ENCODE data around the gene F13B.
"Not testable (repeated sequence)": the region's sequence is repeated elsewhere in the genome, so short reads cannot be mapped to it uniquely, and the experiment has no call there.

F13B gene

GRCh38 chr1:197066719-197067456 is at the start of gene F13B:
TSS of gene F13B (minus strand) at chr1:197067260. CDS start at chr1:197067223, 37 bp downstream.
- DNase-seq, result no peak

GRCh38 chr1:197116156-197116555 is 49.1 kb upstream of the F13B start:
- no peak for DNase-seq

GRCh38 chr1:197106869-197107268 is 39.8 kb upstream of the F13B start:
- DNase-seq, result no peak

GRCh38 chr1:197103300-197103699 is 36.2 kb upstream of the F13B start:
- no peak for DNase-seq

GRCh38 chr1:197101978-197102377 is 34.9 kb upstream of the F13B start:
- no peak for DNase-seq

- DNase-seq, result no peak
These were observed 33.6 kb upstream of the F13B start for GRCh38 chr1:197100677-197101076.

- no peak for DNase-seq
These were observed 32.4 kb upstream of the F13B start for GRCh38 chr1:197099444-197099843.

- not testable (repeated sequence) for DNase-seq
These were observed 29.9 kb upstream of the F13B start for GRCh38 chr1:197096971-197097370.

GRCh38 chr1:197096137-197096536 is 29.1 kb upstream of the F13B start:
- no peak for DNase-seq

GRCh38 chr1:197093226-197093885 is 26.3 kb upstream of the F13B start:
- DNase-seq, result no peak

GRCh38 chr1:197092491-197093023 is 25.5 kb upstream of the F13B start:
- DNase-seq, result no peak

- no peak for DNase-seq
These were observed 16.4 kb upstream of the F13B start for GRCh38 chr1:197083474-197083873.

- DNase-seq, result no peak
These were observed 14.2 kb upstream of the F13B start for GRCh38 chr1:197081117-197081753.

- no peak for DNase-seq
These were observed 13.3 kb upstream of the F13B start for GRCh38 chr1:197080323-197080722.

GRCh38 chr1:197076585-197076984 is 9.5 kb upstream of the F13B start:
- no peak for DNase-seq

- DNase-seq, result no peak
These were observed 6.9 kb upstream of the F13B start for GRCh38 chr1:197073978-197074377.

- no peak for DNase-seq
These were observed 378 bp upstream of the F13B start for GRCh38 chr1:197067457-197067818.

- DNase-seq, result no peak
These were observed 783 bp downstream of the F13B start for GRCh38 chr1:197066277-197066676.

- DNase-seq, result no peak
These were observed 1.5 kb downstream of the F13B start for GRCh38 chr1:197065559-197065958.

GRCh38 chr1:197063212-197063611 is 3.8 kb downstream of the F13B start:
- no peak for DNase-seq

- no peak for DNase-seq
These were observed 4.4 kb downstream of the F13B start for GRCh38 chr1:197062692-197063091.

- no peak for DNase-seq
These were observed 18.0 kb downstream of the F13B start for GRCh38 chr1:197049100-197049499.

GRCh38 chr1:197042676-197043341 is 24.3 kb downstream of the F13B start:
- no peak for DNase-seq
